ENCODE data around the gene THSD7A.

Gene THSD7A

GRCh38 chr7:11831736-11832495, at the start of gene THSD7A:
THSD7A (minus strand) TSS chr7:11832198; CDS start chr7:11831946, 252 bp downstream.
- Mint-ChIP-seq H3K27ac (no peak within 1 kb of the TSS), H3K4me1 (ENCODE audit: low read depth) (peaks cover 6% of the 10 kb centered on the region), H3K4me3 (no peak within 1 kb of the TSS), H3K27me3 (ENCODE audit: low read depth) (peaks cover 52% of the 10 kb centered on the region), H3K9me3 (no peaks in the 10 kb centered on the region), H3K36me3 (ENCODE audit: low read depth) (no peaks in the 10 kb centered on the region)

GRCh38 chr7:11881680-11882079, 49.7 kb upstream of the THSD7A start:
- Mint-ChIP-seq H3K36me3 (ENCODE audit: low read depth) (no peaks in the 10 kb centered on the region), H3K9me3 (no peaks in the 10 kb centered on the region), H3K27ac (no peak overlapping the region), H3K27me3 (ENCODE audit: low read depth) (no peaks in the 10 kb centered on the region), H3K4me3 (no peak overlapping the region), H3K4me1 (ENCODE audit: low read depth) (no peaks in the 10 kb centered on the region)

- H3K36me3 Mint-ChIP-seq (ENCODE audit: low read depth) = no peaks in the 10 kb centered on the region
- no peak overlapping the region for H3K27ac Mint-ChIP-seq
- no peak overlapping the region for H3K4me3 Mint-ChIP-seq
- no peaks in the 10 kb centered on the region for H3K9me3 Mint-ChIP-seq
- H3K27me3 Mint-ChIP-seq (ENCODE audit: low read depth) = no peaks in the 10 kb centered on the region
- no peaks in the 10 kb centered on the region for H3K4me1 Mint-ChIP-seq (ENCODE audit: low read depth)
Measured at GRCh38 chr7:11875635-11876034, 43.6 kb upstream of the THSD7A start.

GRCh38 chr7:11865671-11866070, 33.7 kb upstream of the THSD7A start:
- no peaks in the 10 kb centered on the region for H3K36me3 Mint-ChIP-seq (ENCODE audit: low read depth)
- H3K9me3 Mint-ChIP-seq = peaks cover 9% of the 10 kb centered on the region
- H3K4me1 Mint-ChIP-seq (ENCODE audit: low read depth) = no peaks in the 10 kb centered on the region
- H3K27me3 Mint-ChIP-seq (ENCODE audit: low read depth) = no peaks in the 10 kb centered on the region
- no peak overlapping the region for H3K27ac Mint-ChIP-seq
- H3K4me3 Mint-ChIP-seq = no peak overlapping the region

GRCh38 chr7:11858622-11859302, 26.8 kb upstream of the THSD7A start:
- Mint-ChIP-seq H3K4me3 (no peak overlapping the region), H3K4me1 (ENCODE audit: low read depth) (no peaks in the 10 kb centered on the region), H3K36me3 (ENCODE audit: low read depth) (no peaks in the 10 kb centered on the region), H3K27ac (no peak overlapping the region), H3K27me3 (ENCODE audit: low read depth) (no peaks in the 10 kb centered on the region), H3K9me3 (no peaks in the 10 kb centered on the region)

GRCh38 chr7:11858026-11858425, 26.0 kb upstream of the THSD7A start:
- no peak overlapping the region for H3K4me3 Mint-ChIP-seq
- no peaks in the 10 kb centered on the region for H3K9me3 Mint-ChIP-seq
- no peaks in the 10 kb centered on the region for H3K36me3 Mint-ChIP-seq (ENCODE audit: low read depth)
- H3K27ac Mint-ChIP-seq = no peak overlapping the region
- H3K4me1 Mint-ChIP-seq (ENCODE audit: low read depth) = no peaks in the 10 kb centered on the region
- H3K27me3 Mint-ChIP-seq (ENCODE audit: low read depth) = no peaks in the 10 kb centered on the region

- no peaks in the 10 kb centered on the region for H3K9me3 Mint-ChIP-seq
- H3K36me3 Mint-ChIP-seq (ENCODE audit: low read depth) = no peaks in the 10 kb centered on the region
- H3K27me3 Mint-ChIP-seq (ENCODE audit: low read depth) = no peaks in the 10 kb centered on the region
- H3K4me1 Mint-ChIP-seq (ENCODE audit: low read depth) = no peaks in the 10 kb centered on the region
- H3K27ac Mint-ChIP-seq = no peak overlapping the region
- H3K4me3 Mint-ChIP-seq = no peak overlapping the region
Measured at GRCh38 chr7:11848251-11848650, 16.3 kb upstream of the THSD7A start.

- no peaks in the 10 kb centered on the region for H3K9me3 Mint-ChIP-seq
Measured at GRCh38 chr7:11847336-11847735, 15.3 kb upstream of the THSD7A start.

GRCh38 chr7:11846361-11846955, 14.5 kb upstream of the THSD7A start:
- Mint-ChIP-seq H3K27ac (no peak overlapping the region), H3K9me3 (no peaks in the 10 kb centered on the region), H3K36me3 (ENCODE audit: low read depth) (no peaks in the 10 kb centered on the region), H3K4me1 (ENCODE audit: low read depth) (no peaks in the 10 kb centered on the region), H3K4me3 (no peak overlapping the region), H3K27me3 (ENCODE audit: low read depth) (no peaks in the 10 kb centered on the region)

More at GRCh38 chr7:11847336-11847735, 15.3 kb upstream of the THSD7A start:
- Mint-ChIP-seq H3K4me1 (ENCODE audit: low read depth) (no peaks in the 10 kb centered on the region), H3K27me3 (ENCODE audit: low read depth) (no peaks in the 10 kb centered on the region), H3K27ac (no peak overlapping the region), H3K4me3 (no peak overlapping the region), H3K36me3 (ENCODE audit: low read depth) (no peaks in the 10 kb centered on the region)

- no peak overlapping the region for H3K27ac Mint-ChIP-seq
- no peak overlapping the region for H3K4me3 Mint-ChIP-seq
- H3K4me1 Mint-ChIP-seq (ENCODE audit: low read depth) = no peaks in the 10 kb centered on the region
- no peaks in the 10 kb centered on the region for H3K36me3 Mint-ChIP-seq (ENCODE audit: low read depth)
- H3K9me3 Mint-ChIP-seq = no peaks in the 10 kb centered on the region
- no peaks in the 10 kb centered on the region for H3K27me3 Mint-ChIP-seq (ENCODE audit: low read depth)
Measured at GRCh38 chr7:11843113-11843765, 11.2 kb upstream of the THSD7A start.

GRCh38 chr7:11841657-11842056, 9.7 kb upstream of the THSD7A start:
- Mint-ChIP-seq H3K4me3 (no peak overlapping the region), H3K4me1 (ENCODE audit: low read depth) (no peaks in the 10 kb centered on the region), H3K27me3 (ENCODE audit: low read depth) (no peaks in the 10 kb centered on the region), H3K9me3 (no peaks in the 10 kb centered on the region), H3K36me3 (ENCODE audit: low read depth) (no peaks in the 10 kb centered on the region), H3K27ac (no peak overlapping the region)

- Mint-ChIP-seq H3K36me3 (ENCODE audit: low read depth) (no peaks in the 10 kb centered on the region), H3K27me3 (ENCODE audit: low read depth) (peaks cover 32% of the 10 kb centered on the region), H3K4me1 (ENCODE audit: low read depth) (peaks cover 6% of the 10 kb centered on the region), H3K4me3 (no peak overlapping the region), H3K27ac (no peak overlapping the region), H3K9me3 (no peaks in the 10 kb centered on the region)
Measured at GRCh38 chr7:11835260-11835659, 3.3 kb upstream of the THSD7A start.

GRCh38 chr7:11833431-11833830, 1.4 kb upstream of the THSD7A start:
- Mint-ChIP-seq H3K4me3 (no peak overlapping the region), H3K27me3 (ENCODE audit: low read depth) (peaks cover 42% of the 10 kb centered on the region), H3K36me3 (ENCODE audit: low read depth) (no peaks in the 10 kb centered on the region), H3K4me1 (ENCODE audit: low read depth) (peaks cover 6% of the 10 kb centered on the region), H3K27ac (no peak overlapping the region), H3K9me3 (no peaks in the 10 kb centered on the region)

- H3K9me3 Mint-ChIP-seq = no peaks in the 10 kb centered on the region
- no peak overlapping the region for H3K27ac Mint-ChIP-seq
- no peak overlapping the region for H3K4me3 Mint-ChIP-seq
- peaks cover 6% of the 10 kb centered on the region for H3K4me1 Mint-ChIP-seq (ENCODE audit: low read depth)
- peaks cover 52% of the 10 kb centered on the region for H3K27me3 Mint-ChIP-seq (ENCODE audit: low read depth)
- no peaks in the 10 kb centered on the region for H3K36me3 Mint-ChIP-seq (ENCODE audit: low read depth)
Measured at GRCh38 chr7:11831156-11831735, 752 bp downstream of the THSD7A start.

Measured in T-helper 1 cell treated with Interleukin-12 subunit alpha and Interleukin-12 subunit beta and Interleukin-4 antibody, amounts not matched to agents 30 μg/mL and 1 μg/mL, for 36 hours (primary cell).